Testis (tissue), 2 donors: ENCODE measurements around the gene SLC24A3.

Experiments used
- POLR2A ChIP-seq: fragments of 450-650 bp; IDR thresholded peaks from one replicate; pipeline ENCODE4 v1.6.1; 2017; ENCODE audit warnings: antibody characterized with exemption, mild to moderate bottlenecking, moderate library complexity
- TF ChIP-seq, protein P1 (sequence below), 3 experiments: fragments of 450-650 bp in 2 of 3; fragments of 200-600 bp in 1 of 3; sonication (generic) in 1 of 3; IDR thresholded peaks; one replicate each; pipeline ENCODE4 v1.5.1; 2016 to 2019; ENCODE audit warnings: antibody characterized with exemption in 3 of 3, mild to moderate bottlenecking in 2 of 3, moderate library complexity in 1 of 3

DNA sequence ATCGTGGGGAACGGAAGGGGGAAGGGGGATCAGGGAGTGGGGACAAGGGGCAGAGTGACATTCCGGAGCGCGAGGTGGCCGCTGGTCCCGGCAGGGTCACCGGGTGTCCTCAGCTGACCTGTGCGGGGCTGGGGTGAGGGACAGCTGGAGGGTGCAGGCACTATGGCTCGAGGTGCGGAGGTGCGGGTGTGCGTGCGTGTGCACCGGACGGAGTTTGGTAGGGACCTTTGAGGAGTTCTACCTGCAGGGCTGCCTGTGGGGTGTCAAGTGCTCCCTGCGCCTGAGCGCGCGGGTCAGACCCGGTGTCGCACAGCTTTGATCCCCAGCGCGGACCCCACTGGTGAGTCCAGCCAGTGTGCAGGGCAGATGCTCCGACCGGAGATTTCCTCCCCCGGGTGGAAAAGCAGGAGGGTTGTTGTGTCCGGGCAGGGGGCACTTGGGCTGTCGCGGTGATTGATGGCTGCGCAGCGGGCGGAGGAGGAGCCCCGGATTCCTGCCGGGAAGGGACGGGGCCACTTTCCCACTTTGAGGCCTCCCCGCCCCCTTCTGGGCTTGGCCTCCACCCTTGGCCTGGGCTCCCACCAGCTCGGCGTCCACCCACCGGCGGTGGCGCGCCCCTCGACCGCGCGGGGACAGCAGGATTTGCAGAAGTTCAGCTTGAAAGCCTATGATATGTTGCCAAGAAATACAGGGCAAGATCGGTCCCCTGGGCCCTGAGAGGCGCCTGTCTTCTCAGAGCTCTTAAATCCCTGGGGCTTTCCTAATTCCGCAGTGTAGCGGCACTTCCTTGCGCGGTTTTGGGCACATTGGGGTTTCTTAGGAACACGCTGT lies 546.3 kb downstream of the SLC24A3 start:
- TF ChIP-seq, protein P1, sequence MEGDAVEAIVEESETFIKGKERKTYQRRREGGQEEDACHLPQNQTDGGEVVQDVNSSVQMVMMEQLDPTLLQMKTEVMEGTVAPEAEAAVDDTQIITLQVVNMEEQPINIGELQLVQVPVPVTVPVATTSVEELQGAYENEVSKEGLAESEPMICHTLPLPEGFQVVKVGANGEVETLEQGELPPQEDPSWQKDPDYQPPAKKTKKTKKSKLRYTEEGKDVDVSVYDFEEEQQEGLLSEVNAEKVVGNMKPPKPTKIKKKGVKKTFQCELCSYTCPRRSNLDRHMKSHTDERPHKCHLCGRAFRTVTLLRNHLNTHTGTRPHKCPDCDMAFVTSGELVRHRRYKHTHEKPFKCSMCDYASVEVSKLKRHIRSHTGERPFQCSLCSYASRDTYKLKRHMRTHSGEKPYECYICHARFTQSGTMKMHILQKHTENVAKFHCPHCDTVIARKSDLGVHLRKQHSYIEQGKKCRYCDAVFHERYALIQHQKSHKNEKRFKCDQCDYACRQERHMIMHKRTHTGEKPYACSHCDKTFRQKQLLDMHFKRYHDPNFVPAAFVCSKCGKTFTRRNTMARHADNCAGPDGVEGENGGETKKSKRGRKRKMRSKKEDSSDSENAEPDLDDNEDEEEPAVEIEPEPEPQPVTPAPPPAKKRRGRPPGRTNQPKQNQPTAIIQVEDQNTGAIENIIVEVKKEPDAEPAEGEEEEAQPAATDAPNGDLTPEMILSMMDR (IDR thresholded peaks at IDR 0.05), result no peak
- TF ChIP-seq POLR2A, result no peak
